Natural killer cell treated with Interleukin-12 subunit alpha and Interleukin-12 subunit beta and Interleukin-15 and Interleukin-18, amount 100 ng/mL, for 72 hours (primary cell): ENCODE results near the gene HCAR1. TPM values are rescaled to one million over a fixed set of nuclear protein-coding genes. Genes with fewer than 3 reads are reported as not detected.
A peak's percentile ranks its signal among the peaks of the same experiment; 100 is the strongest.
"Not testable (repeated sequence)": the region's sequence is repeated elsewhere in the genome, so short reads cannot be mapped to it uniquely, and the experiment has no call there.

Experiments
- ATAC-seq, 2 donors: fragments of 150-1000 bp; cut with Tn5 transposase in 1 of 2; sonication (Bioruptor Pico), chemical (Tn5 transposase) in 1 of 2; 2 replicates each; pipeline ENCODE4 v1.10.0; 2021
- DNase-seq: peaks from one replicate; pipeline ENCODE4 v3.0.0; 2022; ENCODE audit warnings: low spot score
- H3K27ac Mint-ChIP-seq, 2 donors: 1 replicate in 1 of 2; 2 replicates in 1 of 2; pipeline ENCODE4 v1.8.0; 2022; ENCODE audit warnings: mixed read lengths in 2 of 2, mild to moderate bottlenecking in 1 of 2, moderate library complexity in 1 of 2
- H3K27me3 Mint-ChIP-seq, 2 donors: 1 replicate in 1 of 2; 2 replicates in 1 of 2; pipeline ENCODE4 v1.8.0; 2022; ENCODE audit warnings: mixed read lengths in 2 of 2
- H3K36me3 Mint-ChIP-seq: one replicate; pipeline ENCODE4 v1.8.0; 2022; ENCODE audit warnings: mixed read lengths
- H3K4me1 Mint-ChIP-seq, 2 donors: 1 replicate in 1 of 2; 2 replicates in 1 of 2; pipeline ENCODE4 v1.8.0; 2022; ENCODE audit warnings: low read depth in 2 of 2, mixed read lengths in 2 of 2, mild to moderate bottlenecking in 1 of 2
- H3K4me3 Mint-ChIP-seq: one replicate; pipeline ENCODE4 v1.8.0; 2022; ENCODE audit warnings: mixed read lengths
- H3K9me3 Mint-ChIP-seq: 2 replicates; pipeline ENCODE4 v1.8.0; 2022; ENCODE audit warnings: mixed read lengths
- total RNA-seq, 2 donors: library from RNA; stranded (reverse); gene quantifications; one replicate each; pipeline ENCODE4 v1.2.3, GENCODE V29; 2022

Gene HCAR1
- total RNA-seq, 2 donors from 2014 or later = not detected

- DNase-seq, H3K27me3 Mint-ChIP-seq, H3K4me1 Mint-ChIP-seq, H3K36me3 Mint-ChIP-seq, H3K9me3 Mint-ChIP-seq, H3K27ac Mint-ChIP-seq, ATAC-seq, H3K4me3 Mint-ChIP-seq: not testable (repeated sequence)
These were observed 21.4 kb downstream of the HCAR1 start for GRCh38 chr12:122709287-122709686.

- ATAC-seq, H3K4me3 Mint-ChIP-seq, H3K4me1 Mint-ChIP-seq, H3K36me3 Mint-ChIP-seq, DNase-seq, H3K9me3 Mint-ChIP-seq, H3K27me3 Mint-ChIP-seq, H3K27ac Mint-ChIP-seq: not testable (repeated sequence)
These were observed 26.8 kb downstream of the HCAR1 start for GRCh38 chr12:122703841-122704240.

DNA sequence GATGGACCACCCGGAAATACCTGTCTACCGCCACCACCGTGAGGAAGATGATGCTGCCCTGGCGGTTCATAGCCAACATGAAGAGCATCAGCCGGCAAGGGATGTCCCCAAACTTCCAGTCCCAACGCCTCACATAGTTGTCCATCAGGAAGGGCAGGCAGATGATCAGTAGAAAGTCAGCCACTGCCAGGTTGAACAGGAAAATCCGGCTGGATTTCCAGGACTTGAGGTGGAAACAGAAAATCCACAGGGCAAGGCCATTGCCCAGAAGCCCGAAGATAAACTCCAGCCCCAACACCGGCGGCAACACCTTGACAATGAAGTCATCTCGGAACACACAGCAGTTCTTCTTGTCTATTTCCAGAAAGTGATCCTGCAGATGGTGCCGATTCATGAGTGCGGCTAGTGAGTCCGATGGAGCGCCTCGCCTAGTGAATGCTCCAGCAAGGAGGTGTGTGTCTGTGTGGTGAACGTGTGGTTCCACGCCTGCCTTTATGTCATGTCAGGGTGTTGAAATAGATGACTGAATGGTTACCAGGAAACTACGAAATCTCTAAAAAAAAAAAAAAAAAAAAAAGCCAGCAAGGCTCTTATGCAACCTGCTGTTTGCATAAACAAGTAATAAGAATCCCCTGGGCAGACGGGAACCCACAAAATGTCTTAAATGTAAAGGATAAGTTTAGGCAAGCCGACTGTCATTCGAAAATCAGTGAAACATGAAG is 27.6 kb downstream of the HCAR1 start, which contains the start of gene HCAR2:
HCAR2 (minus strand) TSS at position 468 of the 722 bp plus-strand sequence; CDS start at position 394, 74 bp downstream.
- not testable (repeated sequence) for H3K4me1 Mint-ChIP-seq, H3K27me3 Mint-ChIP-seq, H3K4me3 Mint-ChIP-seq, DNase-seq, H3K27ac Mint-ChIP-seq, H3K9me3 Mint-ChIP-seq, H3K36me3 Mint-ChIP-seq
- ATAC-seq = peak; percentile 73 to 79

DNA sequence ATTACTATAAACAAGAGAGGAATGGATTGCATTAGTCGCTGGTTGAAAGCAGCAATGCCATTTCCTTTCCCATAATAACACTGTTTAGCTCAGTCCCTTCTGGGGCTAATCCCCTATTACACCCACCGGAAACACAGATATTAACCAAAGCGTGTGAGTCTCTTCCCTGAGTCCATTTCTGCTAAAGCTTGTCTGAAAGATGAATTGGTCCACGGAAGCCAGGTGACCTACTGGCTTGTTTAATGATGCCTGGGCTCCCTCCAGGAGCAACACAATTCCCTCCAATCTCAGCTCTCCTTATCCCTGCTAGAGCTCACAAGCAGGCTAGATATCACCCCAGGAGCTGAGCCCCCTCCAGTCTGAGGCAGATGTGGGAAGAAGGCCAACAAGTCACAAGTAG is 29.2 kb downstream of the HCAR1 start:
- H3K27ac Mint-ChIP-seq, H3K4me1 Mint-ChIP-seq, ATAC-seq, DNase-seq, H3K4me3 Mint-ChIP-seq, H3K9me3 Mint-ChIP-seq, H3K27me3 Mint-ChIP-seq, H3K36me3 Mint-ChIP-seq: not testable (repeated sequence)

- not testable (repeated sequence) for H3K9me3 Mint-ChIP-seq, H3K36me3 Mint-ChIP-seq, DNase-seq, H3K27ac Mint-ChIP-seq, H3K27me3 Mint-ChIP-seq, ATAC-seq, H3K4me3 Mint-ChIP-seq, H3K4me1 Mint-ChIP-seq
These were observed 30.5 kb downstream of the HCAR1 start for GRCh38 chr12:122700038-122700710.

DNA sequence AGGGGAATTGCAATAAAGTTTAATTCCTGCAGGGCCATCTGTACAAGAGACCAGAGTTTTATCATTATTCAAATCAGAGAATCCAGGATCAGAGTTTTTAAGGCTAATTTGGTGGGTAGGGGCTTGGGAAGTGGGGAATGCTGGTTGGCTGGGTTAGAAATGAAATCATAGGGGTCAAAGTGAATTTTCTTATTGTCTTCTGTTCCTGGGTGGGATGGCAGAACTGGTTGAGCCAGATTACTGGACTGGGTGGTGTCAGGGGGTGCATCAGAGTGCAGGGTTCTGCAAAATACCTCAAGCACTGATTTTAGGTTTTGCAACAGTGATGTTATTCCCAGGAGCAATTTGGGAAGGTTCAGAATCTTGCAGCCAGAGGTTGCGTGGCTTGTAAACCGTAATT is 33.7 kb downstream of the HCAR1 start:
- H3K9me3 Mint-ChIP-seq, H3K4me3 Mint-ChIP-seq, ATAC-seq, H3K36me3 Mint-ChIP-seq, DNase-seq, H3K27ac Mint-ChIP-seq, H3K4me1 Mint-ChIP-seq, H3K27me3 Mint-ChIP-seq: not testable (repeated sequence)

DNA sequence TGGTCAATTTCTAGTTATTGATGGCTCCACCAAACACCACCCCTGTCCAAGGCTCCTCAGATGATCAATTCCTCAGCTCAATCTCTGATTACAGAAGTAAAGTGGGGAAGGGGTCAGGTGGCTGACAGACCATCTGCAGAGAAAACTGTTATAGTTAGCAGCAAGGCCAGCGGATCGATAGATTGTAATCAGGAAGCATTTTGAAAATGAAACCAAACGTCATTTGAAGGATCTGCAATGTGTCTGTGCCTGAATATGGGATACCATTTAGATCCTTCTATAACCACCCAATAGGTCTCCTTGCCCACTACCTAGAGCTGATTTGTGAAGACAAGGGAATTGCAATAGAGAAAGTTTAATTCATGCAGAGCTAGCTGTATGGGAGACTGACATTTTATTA is 39.1 kb downstream of the HCAR1 start:
- H3K9me3 Mint-ChIP-seq = no peaks in the 10 kb centered on the region
- no peak overlapping the region for H3K27ac Mint-ChIP-seq
- H3K27me3 Mint-ChIP-seq = no peaks in the 10 kb centered on the region
- H3K4me1 Mint-ChIP-seq = no peaks in the 10 kb centered on the region
- H3K36me3 Mint-ChIP-seq = no peaks in the 10 kb centered on the region
- DNase-seq (no peak), ATAC-seq (no peak)
- H3K4me3 Mint-ChIP-seq = no peak overlapping the region

GRCh38 chr12:122688291-122688690 is 42.4 kb downstream of the HCAR1 start:
- Mint-ChIP-seq H3K9me3 (no peaks in the 10 kb centered on the region), H3K27ac (no peak overlapping the region), H3K4me3 (no peak overlapping the region), H3K27me3 (no peaks in the 10 kb centered on the region), H3K36me3 (no peaks in the 10 kb centered on the region), H3K4me1 (no peaks in the 10 kb centered on the region)
- ATAC-seq = no peak
- DNase-seq = no peak

DNA sequence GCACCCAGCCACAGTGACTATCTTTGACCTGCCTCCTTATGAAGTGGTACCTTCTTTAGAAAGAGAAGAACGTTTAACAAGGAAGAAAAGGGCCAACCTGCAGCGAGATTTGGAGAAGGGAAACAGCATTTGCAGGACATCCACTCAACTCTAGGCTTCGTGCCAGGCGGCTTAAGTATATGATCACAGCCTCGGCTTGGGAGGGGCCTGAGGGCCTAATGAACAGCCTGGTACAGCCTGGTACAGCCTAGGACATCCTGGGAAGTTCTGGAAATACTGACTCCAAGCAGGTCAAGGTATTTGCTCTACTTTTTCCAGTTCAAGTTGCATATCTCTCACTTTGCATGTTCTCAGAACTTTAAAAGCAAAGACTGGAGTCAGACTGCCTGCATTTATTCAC is 43.6 kb downstream of the HCAR1 start:
- H3K4me3 Mint-ChIP-seq = no peak overlapping the region
- H3K9me3 Mint-ChIP-seq = no peaks in the 10 kb centered on the region
- no peaks in the 10 kb centered on the region for H3K4me1 Mint-ChIP-seq
- no peaks in the 10 kb centered on the region for H3K27me3 Mint-ChIP-seq
- ATAC-seq = no peak
- DNase-seq = no peak
- H3K36me3 Mint-ChIP-seq = no peaks in the 10 kb centered on the region
- no peak overlapping the region for H3K27ac Mint-ChIP-seq

DNA sequence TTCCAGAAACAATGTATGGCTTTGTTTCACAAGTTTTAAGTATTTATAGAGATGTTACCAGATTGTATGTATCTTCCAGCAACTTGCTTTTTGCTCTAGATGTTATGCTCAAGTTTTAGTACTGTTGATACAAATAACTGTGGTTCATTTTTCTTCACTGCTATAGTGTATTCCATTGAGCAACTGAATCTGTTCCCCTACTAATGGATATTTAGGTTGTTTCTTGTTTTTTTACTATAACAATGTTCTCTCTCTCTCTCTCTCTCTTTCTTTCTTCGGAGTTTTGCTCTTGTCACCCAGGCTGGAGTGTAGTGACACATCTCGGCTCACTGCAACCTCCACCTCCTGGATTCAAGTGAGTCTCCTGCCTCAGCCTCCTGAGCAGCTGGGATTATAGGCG is 44.1 kb downstream of the HCAR1 start:
- Mint-ChIP-seq H3K27ac (no peak overlapping the region), H3K9me3 (no peaks in the 10 kb centered on the region), H3K27me3 (no peaks in the 10 kb centered on the region), H3K4me3 (no peak overlapping the region), H3K4me1 (no peaks in the 10 kb centered on the region), H3K36me3 (no peaks in the 10 kb centered on the region)
- no peak for DNase-seq
- no peak for ATAC-seq

GRCh38 chr12:122684297-122684813 is 46.3 kb downstream of the HCAR1 start:
- no peak for DNase-seq
- Mint-ChIP-seq H3K4me3 (no peak overlapping the region), H3K9me3 (no peaks in the 10 kb centered on the region), H3K27ac (no peak overlapping the region), H3K27me3 (no peaks in the 10 kb centered on the region), H3K36me3 (no peaks in the 10 kb centered on the region), H3K4me1 (no peaks in the 10 kb centered on the region)
- ATAC-seq = no peak

GRCh38 chr12:122681814-122682213 is 48.8 kb downstream of the HCAR1 start:
- H3K9me3 Mint-ChIP-seq = no peaks in the 10 kb centered on the region
- no peak overlapping the region for H3K27ac Mint-ChIP-seq
- no peak overlapping the region for H3K4me3 Mint-ChIP-seq
- H3K27me3 Mint-ChIP-seq = peaks cover 0 to 3% of the 10 kb centered on the region in 2 donors
- H3K4me1 Mint-ChIP-seq = no peaks in the 10 kb centered on the region
- DNase-seq (no peak), ATAC-seq (no peak)
- H3K36me3 Mint-ChIP-seq = no peaks in the 10 kb centered on the region

- not testable (repeated sequence) for H3K4me1 Mint-ChIP-seq, H3K4me3 Mint-ChIP-seq, H3K9me3 Mint-ChIP-seq, ATAC-seq, H3K36me3 Mint-ChIP-seq, DNase-seq, H3K27me3 Mint-ChIP-seq, H3K27ac Mint-ChIP-seq
These were observed 49.7 kb downstream of the HCAR1 start for GRCh38 chr12:122680989-122681388.

- H3K4me3 Mint-ChIP-seq, H3K9me3 Mint-ChIP-seq, DNase-seq, H3K36me3 Mint-ChIP-seq, H3K27ac Mint-ChIP-seq, ATAC-seq, H3K4me1 Mint-ChIP-seq: not testable (repeated sequence)
- peaks cover 7 to 18% of the 10 kb centered on the region in 2 donors for H3K27me3 Mint-ChIP-seq
These were observed 53.9 kb downstream of the HCAR1 start for GRCh38 chr12:122676781-122677180.
